ENCODE data around the gene GHR.

The GHR gene

DNA sequence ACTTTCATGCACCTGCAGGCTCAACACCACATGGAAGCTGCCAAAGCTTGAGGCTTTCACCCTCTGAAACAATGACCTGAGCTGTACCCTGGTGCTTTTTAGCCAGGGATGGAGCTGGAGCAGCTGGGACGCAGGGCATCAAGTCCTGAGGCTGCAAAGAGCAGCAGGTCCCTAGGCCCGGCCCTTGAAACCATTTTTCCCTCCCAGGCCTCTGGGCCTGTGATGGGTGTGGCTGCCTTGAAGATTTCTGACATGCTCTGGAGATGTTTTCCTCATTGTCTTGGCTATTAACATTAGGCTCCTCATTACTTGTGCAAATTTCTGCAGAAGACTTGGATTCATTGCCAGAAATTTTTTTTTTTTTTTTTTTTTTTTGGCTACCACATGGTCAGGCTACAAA is 30.3 kb upstream of the GHR start:
- H3K27ac ChIP-seq, result no peak overlapping the region
- TF ChIP-seq, protein P1, sequence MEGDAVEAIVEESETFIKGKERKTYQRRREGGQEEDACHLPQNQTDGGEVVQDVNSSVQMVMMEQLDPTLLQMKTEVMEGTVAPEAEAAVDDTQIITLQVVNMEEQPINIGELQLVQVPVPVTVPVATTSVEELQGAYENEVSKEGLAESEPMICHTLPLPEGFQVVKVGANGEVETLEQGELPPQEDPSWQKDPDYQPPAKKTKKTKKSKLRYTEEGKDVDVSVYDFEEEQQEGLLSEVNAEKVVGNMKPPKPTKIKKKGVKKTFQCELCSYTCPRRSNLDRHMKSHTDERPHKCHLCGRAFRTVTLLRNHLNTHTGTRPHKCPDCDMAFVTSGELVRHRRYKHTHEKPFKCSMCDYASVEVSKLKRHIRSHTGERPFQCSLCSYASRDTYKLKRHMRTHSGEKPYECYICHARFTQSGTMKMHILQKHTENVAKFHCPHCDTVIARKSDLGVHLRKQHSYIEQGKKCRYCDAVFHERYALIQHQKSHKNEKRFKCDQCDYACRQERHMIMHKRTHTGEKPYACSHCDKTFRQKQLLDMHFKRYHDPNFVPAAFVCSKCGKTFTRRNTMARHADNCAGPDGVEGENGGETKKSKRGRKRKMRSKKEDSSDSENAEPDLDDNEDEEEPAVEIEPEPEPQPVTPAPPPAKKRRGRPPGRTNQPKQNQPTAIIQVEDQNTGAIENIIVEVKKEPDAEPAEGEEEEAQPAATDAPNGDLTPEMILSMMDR (IDR thresholded peaks at IDR 0.05), result no peak
- H3K4me3 ChIP-seq, result no peak overlapping the region
- DNase-seq (ENCODE audit: low spot score), result no peak

DNA sequence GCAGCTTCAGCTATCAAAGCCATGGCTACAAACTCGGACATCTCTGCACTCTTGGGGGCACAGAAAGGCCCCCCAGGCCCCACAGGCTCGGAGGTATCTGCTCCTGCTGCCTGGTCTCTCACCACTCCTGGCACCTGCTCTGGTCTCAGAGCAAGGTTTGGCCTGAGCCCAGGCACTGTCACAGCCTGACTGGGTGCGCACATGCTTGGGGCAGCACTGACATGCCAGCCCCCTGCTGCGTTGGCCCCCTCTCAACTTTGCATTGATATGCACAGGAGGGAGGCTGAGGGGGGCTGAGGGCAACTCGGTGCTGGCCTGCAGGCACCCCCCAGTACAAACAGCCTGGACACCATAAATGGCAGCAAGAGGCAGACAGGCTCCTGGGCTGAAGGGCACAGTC is 27.1 kb upstream of the GHR start:
- H3K27ac ChIP-seq, result no peak overlapping the region
- DNase-seq (ENCODE audit: low spot score), result no peak
- no peak overlapping the region for H3K4me3 ChIP-seq
- TF ChIP-seq, protein P1 (IDR thresholded peaks at IDR 0.05), result no peak

DNA sequence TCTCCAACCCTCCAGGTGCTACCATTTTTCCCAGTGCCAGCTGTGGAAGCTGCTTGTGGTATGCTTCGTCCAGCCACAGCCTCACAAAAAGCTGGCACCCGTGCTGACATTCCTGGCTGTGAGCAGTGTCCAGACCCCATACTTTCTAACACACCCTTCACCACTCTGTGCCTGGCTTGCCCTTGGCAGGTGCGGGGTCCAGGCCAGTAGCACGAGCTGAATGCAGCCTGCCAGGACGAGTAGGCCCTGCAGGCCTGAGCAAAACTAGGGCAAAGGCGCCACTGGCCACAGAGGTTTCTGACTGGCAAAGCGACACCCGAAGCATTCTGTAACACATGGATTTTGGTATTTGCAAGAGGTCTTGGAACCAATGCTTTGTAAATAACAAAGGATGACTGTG is 26.0 kb upstream of the GHR start:
- Histone ChIP-seq H3K4me3 (no peak overlapping the region), H3K27ac (no peak overlapping the region)
- DNase-seq (ENCODE audit: low spot score), result no peak
- TF ChIP-seq, protein P1 (IDR thresholded peaks at IDR 0.05), result no peak

DNA sequence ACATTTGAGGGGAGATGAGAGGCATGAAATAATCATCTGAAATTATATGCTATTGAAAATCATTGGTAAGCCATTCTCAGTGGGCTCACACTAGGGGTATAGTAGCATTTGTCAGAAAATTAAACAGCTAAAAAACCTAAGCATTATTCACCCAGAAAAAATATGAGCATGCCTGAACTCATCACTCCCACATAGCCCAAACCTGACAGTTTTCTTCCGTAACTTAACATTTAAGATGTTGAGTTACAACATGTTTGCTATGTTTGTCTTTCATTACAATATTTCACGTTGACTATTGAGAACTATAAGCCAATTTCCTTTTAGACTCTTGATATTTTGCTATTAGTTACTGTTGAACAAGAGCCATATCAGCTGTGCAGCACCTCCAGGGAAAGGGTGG is 23.5 kb upstream of the GHR start:
- DNase-seq (ENCODE audit: low spot score), result no peak
- TF ChIP-seq, protein P1 (IDR thresholded peaks at IDR 0.05), result no peak
- H3K27ac ChIP-seq, result no peak overlapping the region
- H3K4me3 ChIP-seq, result no peak overlapping the region

DNA sequence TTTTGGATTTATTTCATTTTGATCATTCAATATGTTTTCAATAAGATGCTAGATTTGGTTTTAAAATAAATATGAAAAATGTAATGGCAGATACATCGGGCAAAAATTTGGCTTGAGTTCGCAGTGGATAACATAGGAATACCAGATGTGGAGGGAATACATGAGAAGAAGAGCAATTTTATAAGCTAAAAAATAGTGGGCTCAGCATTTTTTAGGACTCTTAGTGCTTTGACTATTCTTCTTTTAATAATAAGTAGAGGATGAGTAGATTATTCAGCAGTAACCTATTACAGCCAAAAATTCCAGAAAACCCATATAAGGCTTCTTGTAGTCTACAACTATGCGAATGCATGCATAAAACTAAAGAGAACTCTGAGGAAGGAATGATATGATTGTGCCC is 22.8 kb upstream of the GHR start:
- H3K27ac ChIP-seq, result no peak overlapping the region
- no peak for DNase-seq (ENCODE audit: low spot score)
- H3K4me3 ChIP-seq, result no peak overlapping the region
- TF ChIP-seq, protein P1 (IDR thresholded peaks at IDR 0.05), result no peak

DNA sequence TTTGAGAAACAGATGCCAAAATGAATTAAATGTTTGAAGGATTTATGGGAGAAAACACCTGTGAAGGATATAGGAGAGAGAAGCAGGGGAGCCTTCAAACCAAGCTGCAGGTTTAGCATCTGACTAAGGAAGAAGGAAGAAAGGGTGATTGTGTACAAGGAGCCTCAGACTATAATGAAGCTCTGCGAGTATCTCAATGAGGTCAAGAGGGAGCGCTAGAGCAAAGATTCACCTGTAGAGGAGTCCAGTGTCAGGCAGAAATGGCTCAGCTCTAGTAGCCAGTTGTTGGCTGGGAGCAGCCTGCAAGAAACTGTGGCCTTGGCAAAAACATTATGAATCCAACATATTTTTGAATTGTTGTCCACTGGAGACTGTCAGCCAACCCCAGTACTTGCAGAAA is 20.0 kb upstream of the GHR start:
- Histone ChIP-seq H3K27ac (no peak overlapping the region), H3K4me3 (no peak overlapping the region)
- DNase-seq (ENCODE audit: low spot score), result no peak
- TF ChIP-seq, protein P1 (IDR thresholded peaks at IDR 0.05), result no peak

DNA sequence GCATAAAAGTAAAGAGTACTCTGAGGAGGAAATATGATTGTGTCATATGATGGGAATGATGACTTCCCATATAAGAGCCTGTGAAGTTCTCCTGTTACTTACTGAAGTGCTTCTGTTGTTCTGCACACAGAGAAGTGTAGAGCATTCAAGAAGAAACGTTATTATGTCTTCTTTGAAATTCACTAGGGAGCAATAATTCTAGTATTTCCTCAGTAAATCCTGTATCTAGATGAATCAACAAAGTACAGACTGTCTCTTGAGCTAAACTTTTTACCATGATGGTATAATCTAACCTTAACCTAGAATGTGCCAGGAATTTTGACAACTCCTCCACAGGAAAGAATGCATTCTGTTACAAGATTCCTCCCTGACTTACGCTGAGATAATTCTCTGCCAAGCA is 18.9 kb upstream of the GHR start:
- TF ChIP-seq, protein P1 (IDR thresholded peaks at IDR 0.05), result no peak

More for the DNA sequence above, 18.9 kb upstream of the GHR start:
- no peak for DNase-seq (ENCODE audit: low spot score)
- Histone ChIP-seq H3K4me3 (no peak overlapping the region), H3K27ac (no peak overlapping the region)

Data from coronary artery (tissue), 2 donors.